Activated naive CD4-positive, alpha-beta T cell treated with anti-CD3 and anti-CD28 coated beads, Interleukin-2, amount 50 U/mL, for 72 hours (primary cell): ENCODE measurements around the gene AATF. TPM values are rescaled to one million over a fixed set of nuclear protein-coding genes. Genes with fewer than 3 reads are reported as not detected.
A peak's percentile ranks its signal among the peaks of the same experiment; 100 is the strongest.

ENCODE experiments used
- ATAC-seq, 2 donors: fragments of 150-1000 bp; cut with Tn5 transposase; 2 replicates each; pipeline ENCODE4 v1.10.0; 2021; ENCODE audit warnings: mild to moderate bottlenecking in 2 of 2, moderate library complexity in 2 of 2
- DNase-seq, 2 donors: peaks; one replicate each; pipeline ENCODE4 v3.0.0; 2021 to 2022; ENCODE audit warnings: low spot score in 2 of 2
- H3K27ac Mint-ChIP-seq, 2 donors: one replicate each; pipeline ENCODE4 v1.8.0; 2022; ENCODE audit warnings: mild to moderate bottlenecking in 2 of 2, mixed read lengths in 2 of 2
- H3K36me3 Mint-ChIP-seq, 2 donors: one replicate each; pipeline ENCODE4 v1.8.0; 2022; ENCODE audit warnings: mixed read lengths in 2 of 2
- H3K9me3 Mint-ChIP-seq, 2 donors: one replicate each; pipeline ENCODE4 v1.8.0; 2022; ENCODE audit warnings: mixed read lengths in 2 of 2
- total RNA-seq, 2 donors: library from RNA; stranded (reverse); gene quantifications; one replicate each; pipeline ENCODE4 v1.2.3, GENCODE V29; 2022

The AATF gene
- total RNA-seq, 2 donors from 2014 or later: 49.9 to 80.1 TPM

- Mint-ChIP-seq H3K36me3 (peaks cover 0 to 4% of the 10 kb centered on the region in 2 donors), H3K9me3 (no peaks in the 10 kb centered on the region), H3K27ac (peak overlapping the region in 1 of 2 donors; percentile 4)
- DNase-seq (no peak), ATAC-seq (no peak)
Observed at GRCh38 chr17:37043201-37043600, 94.4 kb downstream of the AATF start.

GRCh38 chr17:37045351-37045922 lies 96.7 kb downstream of the AATF start:
- no peak for DNase-seq
- H3K27ac Mint-ChIP-seq: no peak overlapping the region
- ATAC-seq: no peak
- no peaks in the 10 kb centered on the region for H3K9me3 Mint-ChIP-seq
- peaks cover 0 to 4% of the 10 kb centered on the region in 2 donors for H3K36me3 Mint-ChIP-seq

- peak; percentile 80 to 86 for ATAC-seq
- Mint-ChIP-seq H3K36me3 (peaks cover 0 to 4% of the 10 kb centered on the region in 2 donors), H3K27ac (peak overlapping the region in 1 of 2 donors; percentile 4), H3K9me3 (no peaks in the 10 kb centered on the region)
- DNase-seq: peak; percentile 67 to 77
Observed at GRCh38 chr17:37047631-37048104, 98.9 kb downstream of the AATF start.

- Mint-ChIP-seq H3K9me3 (no peaks in the 10 kb centered on the region), H3K36me3 (no peaks in the 10 kb centered on the region), H3K27ac (peak overlapping the region in 1 of 2 donors; percentile 36)
- DNase-seq (no peak), ATAC-seq (no peak)
Observed at GRCh38 chr17:37048811-37049210, 100.1 kb downstream of the AATF start.

GRCh38 chr17:37050920-37051319 lies 102.2 kb downstream of the AATF start:
- ATAC-seq (no peak), DNase-seq (no peak)
- H3K9me3 Mint-ChIP-seq: no peaks in the 10 kb centered on the region
- H3K36me3 Mint-ChIP-seq: no peaks in the 10 kb centered on the region
- peak overlapping the region in 1 of 2 donors; percentile 26 for H3K27ac Mint-ChIP-seq

GRCh38 chr17:37051381-37051780 lies 102.6 kb downstream of the AATF start:
- peak overlapping the region in 1 of 2 donors; percentile 26 for H3K27ac Mint-ChIP-seq
- no peaks in the 10 kb centered on the region for H3K36me3 Mint-ChIP-seq
- H3K9me3 Mint-ChIP-seq: no peaks in the 10 kb centered on the region
- DNase-seq (no peak), ATAC-seq (no peak)

- no peaks in the 10 kb centered on the region for H3K9me3 Mint-ChIP-seq
- ATAC-seq (no peak), DNase-seq (no peak)
- H3K27ac Mint-ChIP-seq: peak overlapping the region in 1 of 2 donors; percentile 40
- no peaks in the 10 kb centered on the region for H3K36me3 Mint-ChIP-seq
Observed at GRCh38 chr17:37051833-37052232, 103.1 kb downstream of the AATF start.

GRCh38 chr17:37052450-37052849 lies 103.7 kb downstream of the AATF start:
- Mint-ChIP-seq H3K36me3 (no peaks in the 10 kb centered on the region), H3K27ac (no peak overlapping the region), H3K9me3 (no peaks in the 10 kb centered on the region)
- no peak for DNase-seq
- no peak for ATAC-seq

GRCh38 chr17:37054894-37055293 lies 106.1 kb downstream of the AATF start:
- DNase-seq: no peak
- no peak for ATAC-seq
- Mint-ChIP-seq H3K27ac (peak overlapping the region in 1 of 2 donors; percentile 77), H3K9me3 (no peaks in the 10 kb centered on the region), H3K36me3 (no peaks in the 10 kb centered on the region)

GRCh38 chr17:37056622-37057021 lies 107.9 kb downstream of the AATF start:
- no peak for DNase-seq
- H3K9me3 Mint-ChIP-seq: no peaks in the 10 kb centered on the region
- H3K27ac Mint-ChIP-seq: no peak overlapping the region
- ATAC-seq: no peak
- H3K36me3 Mint-ChIP-seq: no peaks in the 10 kb centered on the region

GRCh38 chr17:37059493-37059892 lies 110.7 kb downstream of the AATF start:
- DNase-seq: no peak
- Mint-ChIP-seq H3K27ac (no peak overlapping the region), H3K36me3 (no peaks in the 10 kb centered on the region), H3K9me3 (no peaks in the 10 kb centered on the region)
- no peak for ATAC-seq

GRCh38 chr17:37060094-37060493 lies 111.3 kb downstream of the AATF start:
- Mint-ChIP-seq H3K36me3 (no peaks in the 10 kb centered on the region), H3K9me3 (no peaks in the 10 kb centered on the region), H3K27ac (no peak overlapping the region)
- DNase-seq (no peak), ATAC-seq (no peak)

GRCh38 chr17:37060928-37061327 lies 112.2 kb downstream of the AATF start:
- no peak for DNase-seq
- ATAC-seq: no peak

GRCh38 chr17:37062021-37062420 lies 113.3 kb downstream of the AATF start:
- no peak for DNase-seq
- H3K36me3 Mint-ChIP-seq: no peaks in the 10 kb centered on the region

More at GRCh38 chr17:37060928-37061327, 112.2 kb downstream of the AATF start:
- H3K36me3 Mint-ChIP-seq: no peaks in the 10 kb centered on the region
- H3K9me3 Mint-ChIP-seq: no peaks in the 10 kb centered on the region
- H3K27ac Mint-ChIP-seq: no peak overlapping the region

GRCh38 chr17:37064206-37064605 lies 115.5 kb downstream of the AATF start:
- Mint-ChIP-seq H3K9me3 (no peaks in the 10 kb centered on the region), H3K36me3 (no peaks in the 10 kb centered on the region), H3K27ac (no peak overlapping the region)
- ATAC-seq (no peak), DNase-seq (no peak)

More at GRCh38 chr17:37062021-37062420, 113.3 kb downstream of the AATF start:
- Mint-ChIP-seq H3K9me3 (no peaks in the 10 kb centered on the region), H3K27ac (no peak overlapping the region)
- no peak for ATAC-seq

- no peak overlapping the region for H3K27ac Mint-ChIP-seq
- H3K9me3 Mint-ChIP-seq: no peaks in the 10 kb centered on the region
Observed at GRCh38 chr17:37064956-37065355, 116.2 kb downstream of the AATF start.

GRCh38 chr17:37065486-37066321 lies 117.0 kb downstream of the AATF start:
- DNase-seq (no peak), ATAC-seq (no peak)
- Mint-ChIP-seq H3K27ac (no peak overlapping the region), H3K36me3 (no peaks in the 10 kb centered on the region), H3K9me3 (no peaks in the 10 kb centered on the region)

More at GRCh38 chr17:37064956-37065355, 116.2 kb downstream of the AATF start:
- H3K36me3 Mint-ChIP-seq: no peaks in the 10 kb centered on the region
- ATAC-seq (no peak), DNase-seq (no peak)
